Tibial nerve (tissue), 3 donors: Measurements from ENCODE around the gene SEPTIN7.

Experiments
- CTCF ChIP-seq, 5 experiments: fragments of 200-600 bp in 3 of 5; fragments of 450-650 bp in 2 of 5; sonication (generic) in 3 of 5; IDR thresholded peaks; one replicate each; pipeline ENCODE4 v1.5.1; 2016 to 2019; ENCODE audit warnings: antibody characterized with exemption in 5 of 5, mild to moderate bottlenecking in 3 of 5, moderate library complexity in 2 of 5
- POLR2A ChIP-seq, 2 donors: fragments of 450-650 bp; IDR thresholded peaks; one replicate each; pipeline ENCODE4 v1.6.1; 2017; ENCODE audit warnings: antibody characterized with exemption in 2 of 2, mild to moderate bottlenecking in 2 of 2, moderate library complexity in 2 of 2

DNA sequence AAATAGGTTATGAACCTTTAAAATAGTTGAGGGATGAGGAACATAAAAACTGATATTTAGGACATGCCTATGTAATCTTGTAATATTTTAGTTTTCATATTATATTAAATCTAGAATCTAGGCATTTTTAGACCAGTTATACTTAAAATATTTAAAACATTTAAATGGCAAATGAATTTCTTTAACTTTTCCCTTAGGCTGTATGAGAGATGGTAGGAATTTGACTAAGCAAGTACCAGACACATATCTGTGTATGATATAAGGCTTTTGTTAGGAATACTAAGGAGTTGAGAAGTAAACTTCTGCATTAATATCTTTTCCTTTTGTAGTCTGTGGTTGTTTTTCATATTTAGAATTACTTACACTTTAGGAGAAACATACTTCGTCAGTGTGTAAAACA is 25.1 kb downstream of the SEPTIN7 start:
- TF ChIP-seq POLR2A (IDR thresholded peaks at IDR 0.05): no peak
- TF ChIP-seq CTCF (IDR thresholded peaks at IDR 0.05): no peak
